Activated naive CD4-positive, alpha-beta T cell treated with Interleukin-2 at 50 U/mL for 16 hours (primary cell): ENCODE measurements around the gene MEIS2.

ENCODE experiments used
- DNase-seq: peaks from one replicate; pipeline ENCODE4 v3.0.0-alpha.2; 2020

The MEIS2 gene

GRCh38 chr15:37096558-37097143 is 3.7 kb downstream of the MEIS2 start:
- DNase-seq, result no peak

- no peak for DNase-seq
Observed at GRCh38 chr15:37095770-37096557, 4.4 kb downstream of the MEIS2 start.

- no peak for DNase-seq
Observed at GRCh38 chr15:37094915-37095711, 5.2 kb downstream of the MEIS2 start.

GRCh38 chr15:37094333-37094914 is 5.9 kb downstream of the MEIS2 start:
- no peak for DNase-seq

GRCh38 chr15:37093480-37094332 is 6.6 kb downstream of the MEIS2 start:
- no peak for DNase-seq

- DNase-seq, result no peak
Observed at GRCh38 chr15:37090543-37091175, 9.7 kb downstream of the MEIS2 start.

GRCh38 chr15:37088436-37088835 is 11.9 kb downstream of the MEIS2 start:
- DNase-seq, result no peak

GRCh38 chr15:37087131-37087588 is 13.2 kb downstream of the MEIS2 start:
- DNase-seq, result no peak

GRCh38 chr15:37086521-37086920 is 13.8 kb downstream of the MEIS2 start:
- DNase-seq, result no peak

GRCh38 chr15:37086120-37086519 is 14.2 kb downstream of the MEIS2 start:
- DNase-seq, result no peak

GRCh38 chr15:37084602-37085001 is 15.7 kb downstream of the MEIS2 start:
- DNase-seq, result no peak

GRCh38 chr15:37083610-37084009 is 16.7 kb downstream of the MEIS2 start:
- DNase-seq, result no peak

- no peak for DNase-seq
Observed at GRCh38 chr15:37081983-37082382, 18.4 kb downstream of the MEIS2 start.

GRCh38 chr15:37080261-37080921 is 20.0 kb downstream of the MEIS2 start:
- DNase-seq, result no peak

GRCh38 chr15:37079726-37080125 is 20.6 kb downstream of the MEIS2 start:
- no peak for DNase-seq

GRCh38 chr15:37078566-37078965 is 21.8 kb downstream of the MEIS2 start:
- no peak for DNase-seq

GRCh38 chr15:37077623-37078351 is 22.6 kb downstream of the MEIS2 start:
- DNase-seq, result no peak

- no peak for DNase-seq
Observed at GRCh38 chr15:37076543-37076942, 23.8 kb downstream of the MEIS2 start.

GRCh38 chr15:37075777-37076176 is 24.6 kb downstream of the MEIS2 start:
- DNase-seq, result no peak

GRCh38 chr15:37072181-37072580 is 28.2 kb downstream of the MEIS2 start:
- DNase-seq, result no peak

GRCh38 chr15:37071134-37071533 is 29.2 kb downstream of the MEIS2 start:
- DNase-seq, result no peak
